Vagina (tissue), 2 donors: ENCODE measurements around the gene S100A3. TPM values are rescaled to one million over a fixed set of nuclear protein-coding genes. Genes with fewer than 3 reads are reported as not detected.

ENCODE experiments used
- DNase-seq, 2 donors: peaks; one replicate each; pipeline ENCODE4 v3.0.0-alpha.2; 2017; ENCODE audit errors: extremely low spot score in 2 of 2
- H3K27ac ChIP-seq: fragments of 200-600 bp; sonication (generic); one replicate; pipeline ENCODE4 v1.5.1; 2019
- H3K27me3 ChIP-seq: fragments of 200-600 bp; sonication (generic); one replicate; pipeline ENCODE4 v1.5.1; 2019
- H3K36me3 ChIP-seq, 2 donors: fragments of 200-600 bp; sonication (generic); one replicate each; pipeline ENCODE4 v1.5.1; 2017 to 2019
- H3K4me1 ChIP-seq: fragments of 200-600 bp; sonication (generic); one replicate; pipeline ENCODE4 v1.5.1; 2019
- H3K4me3 ChIP-seq, 2 donors: fragments of 200-600 bp; sonication (generic); 1 replicate in 1 of 2; 2 replicates in 1 of 2; pipeline ENCODE4 v1.5.1; 2016 to 2019
- H3K9me3 ChIP-seq: fragments of 200-600 bp; sonication (generic); one replicate; pipeline ENCODE4 v1.5.1; 2019
- CTCF ChIP-seq, 3 experiments: fragments of 450-650 bp in 2 of 3; fragments of 200-600 bp in 1 of 3; sonication (generic) in 1 of 3; IDR thresholded peaks; one replicate each; pipeline ENCODE4 v1.5.1; 2017 to 2019; ENCODE audit warnings: antibody characterized with exemption in 3 of 3, mild to moderate bottlenecking in 2 of 3, moderate library complexity in 2 of 3
- POLR2A ChIP-seq, 2 donors: fragments of 450-650 bp; IDR thresholded peaks; one replicate each; pipeline ENCODE4 v1.6.1; 2017; ENCODE audit warnings: antibody characterized with exemption in 2 of 2, mild to moderate bottlenecking in 2 of 2, moderate library complexity in 2 of 2
- POLR2AphosphoS5 ChIP-seq, 2 donors: sonication (generic); formaldehyde crosslinking; IDR thresholded peaks; one replicate each; pipeline ENCODE4 v1.9.0; 2017; ENCODE audit warnings: antibody characterized with exemption in 2 of 2, mild to moderate bottlenecking in 2 of 2, low read depth in 1 of 2; ENCODE audit not compliant: insufficient read depth in 1 of 2
- intact Hi-C: fragments of 100-400 bp; cut with DNase I; formaldehyde crosslinking; loops from one replicate; pipeline ENCODE4 v1.15.1; 2023
- total RNA-seq: library from RNA; depleted of rRNA; stranded (reverse); fragments of >200 nt; gene quantifications from one replicate; pipeline ENCODE4 v1.2.3, GENCODE V29; 2016

Gene S100A3
- total RNA-seq, 1 donor from 2014 or later = 9.6 TPM

- Histone ChIP-seq H3K9me3 (no peaks in the 10 kb centered on the region), H3K27ac (no peak overlapping the region), H3K27me3 (no peaks in the 10 kb centered on the region), H3K36me3 (no peaks in the 10 kb centered on the region), H3K4me1 (peaks cover 9% of the 10 kb centered on the region), H3K4me3 (no peak overlapping the region)
- no peak for DNase-seq
- TF ChIP-seq CTCF (IDR thresholded peaks at IDR 0.05) (no peak), POLR2A (IDR thresholded peaks at IDR 0.05) (no peak), POLR2AphosphoS5 (IDR thresholded peaks at IDR 0.05; ENCODE audit: insufficient read depth in 1 of 2, low read depth in 1 of 2) (no peak)
- intact Hi-C loops = no loop called here
These were observed 50.3 kb downstream of the S100A3 start for GRCh38 chr1:153498746-153499145.

Other genes with a start within 250 kb of the S100A3 start
- 28.7 TPM for gene PGLYRP3, start 236.3 kb downstream of the S100A3 start, total RNA-seq
- gene PGLYRP4, start 200.4 kb downstream of the S100A3 start, total RNA-seq = 3.9 TPM
- gene S100A9, start 191.4 kb downstream of the S100A3 start, total RNA-seq = 4,658 TPM
- 4.2 TPM for gene S100A12, start 173.6 kb downstream of the S100A3 start, total RNA-seq
- gene S100A8, start 158.2 kb downstream of the S100A3 start, total RNA-seq = 1,155 TPM
- not detected for gene S100A7A, start 132.7 kb downstream of the S100A3 start, total RNA-seq
- 36.6 TPM for gene S100A7, start 88.6 kb downstream of the S100A3 start, total RNA-seq
- gene S100A6, start 13.3 kb downstream of the S100A3 start, total RNA-seq = 562 TPM
- gene S100A5, start 8.3 kb downstream of the S100A3 start, total RNA-seq = not detected
- 375 TPM for gene S100A4, start 3.5 kb downstream of the S100A3 start, total RNA-seq
- 470 TPM for gene S100A2, start 16.6 kb upstream of the S100A3 start, total RNA-seq
- gene S100A16, start 63.9 kb upstream of the S100A3 start, total RNA-seq = 259 TPM
- gene S100A14, start 67.1 kb upstream of the S100A3 start, total RNA-seq = 323 TPM
- gene S100A13, start 78.2 kb upstream of the S100A3 start, total RNA-seq = 116 TPM
- gene S100A1, start 79.2 kb upstream of the S100A3 start, total RNA-seq = not detected
- 67.3 TPM for gene CHTOP, start 84.8 kb upstream of the S100A3 start, total RNA-seq
- 43.2 TPM for gene SNAPIN, start 109.4 kb upstream of the S100A3 start, total RNA-seq
- gene ILF2, start 121.7 kb upstream of the S100A3 start, total RNA-seq = 85.4 TPM
- gene NPR1, start 129.4 kb upstream of the S100A3 start, total RNA-seq = 45.9 TPM
- 45.9 TPM for gene INTS3, start 178.8 kb upstream of the S100A3 start, total RNA-seq
- gene SLC27A3, start 226.1 kb upstream of the S100A3 start, total RNA-seq = 31.4 TPM